Suppressor macrophage (primary cell): ENCODE data around the gene BTBD6.

Source experiments
- DNase-seq, 4 experiments: peaks; one replicate each; pipeline ENCODE4 v3.0.0-alpha.2; 2020 to 2022
- total RNA-seq, 17 experiments: gene quantifications; one replicate each; lab custom pipeline; 2026; ENCODE audit warnings: mixed read lengths in 6 of 17, inconsistent platforms in 3 of 17; lab: John Stamatoyannopoulos, UW

The BTBD6 gene
- 9.1 to 47.7 (median 24.7) reads per million in 17 experiments for total RNA-seq

DNA sequence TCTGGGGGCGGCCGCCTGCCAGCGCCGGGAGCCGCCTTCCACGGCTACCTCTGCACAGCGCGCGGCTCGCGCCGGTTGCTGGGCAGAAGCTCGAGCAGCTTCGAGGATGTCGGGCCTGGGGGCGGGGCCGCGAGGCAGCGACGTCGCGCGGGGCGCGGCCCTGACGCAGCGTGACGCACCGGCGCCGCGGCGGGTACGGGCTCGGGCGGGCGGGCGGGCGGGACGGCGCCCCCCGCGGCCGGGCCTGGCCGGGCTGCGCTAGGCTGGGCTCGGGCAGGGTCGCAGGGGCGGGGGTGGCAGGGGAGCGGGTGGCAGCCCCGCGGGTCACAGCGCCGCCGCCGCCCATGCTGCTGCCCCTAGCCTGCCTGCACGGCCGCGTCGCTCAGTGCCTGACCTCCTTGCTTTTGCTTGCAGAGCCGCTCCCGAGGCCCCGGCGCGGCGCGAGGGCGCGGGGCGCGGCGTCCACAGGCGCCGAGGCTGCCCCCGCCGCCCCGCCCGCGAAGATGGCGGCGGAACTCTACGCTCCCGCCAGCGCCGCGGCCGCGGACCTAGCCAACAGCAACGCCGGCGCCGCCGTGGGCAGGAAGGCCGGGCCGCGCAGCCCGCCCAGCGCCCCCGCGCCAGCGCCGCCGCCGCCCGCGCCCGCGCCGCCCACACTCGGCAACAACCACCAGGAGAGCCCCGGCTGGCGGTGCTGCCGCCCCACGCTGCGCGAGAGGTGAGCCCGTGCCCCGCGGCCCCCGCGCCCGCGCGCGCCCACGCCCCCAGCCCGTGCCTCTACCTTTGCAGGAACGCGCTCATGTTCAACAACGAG lies at the start of gene BTBD6:
BTBD6 (plus strand) TSS at position 166 of the 814 bp plus-strand sequence; CDS start at position 345, 179 bp downstream.
- peak; percentile 89 to 97 (median 93) for DNase-seq

DNA sequence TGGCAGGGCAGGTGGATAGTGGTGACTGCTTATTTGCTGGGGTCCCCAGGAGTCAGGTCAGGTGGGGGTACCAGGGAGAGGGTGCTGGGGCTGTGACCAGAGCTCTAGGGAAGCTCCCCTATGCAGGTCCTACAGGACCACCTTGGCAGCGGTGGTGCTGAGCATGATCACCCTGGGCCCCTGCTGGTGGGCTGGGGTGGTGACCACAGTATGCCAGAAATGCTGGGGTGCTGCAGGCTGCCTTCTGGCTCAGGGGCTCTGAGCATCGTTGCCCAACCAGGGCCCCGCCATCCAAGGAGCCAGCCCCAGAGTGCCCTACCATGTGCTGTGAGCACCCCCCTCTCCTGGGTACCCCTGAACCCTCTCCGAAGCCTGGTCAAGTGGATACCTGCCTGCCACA lies 49.7 kb upstream of the BTBD6 start:
- no peak for DNase-seq

DNA sequence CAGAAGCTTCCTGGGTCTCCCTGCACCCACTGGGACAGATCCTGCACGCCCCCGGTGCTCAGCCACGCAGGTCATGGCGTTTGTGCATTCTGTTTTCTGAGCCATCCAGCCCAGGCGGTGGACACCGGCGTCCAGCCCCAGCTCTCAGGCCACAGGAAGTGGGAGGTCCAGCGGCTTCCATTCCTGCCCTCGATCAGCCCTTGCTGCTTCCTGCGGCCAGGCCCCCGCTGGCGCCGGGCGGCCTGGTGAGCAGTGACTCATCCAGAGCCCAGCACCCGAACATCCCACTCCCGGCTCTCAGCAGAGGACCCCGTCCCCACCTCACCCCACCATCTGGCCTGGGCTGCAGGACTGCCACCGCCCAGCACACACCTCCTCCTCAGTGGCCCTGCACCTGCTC lies 49.2 kb upstream of the BTBD6 start:
- DNase-seq, result peak in 2 of 4 experiments; percentile 30 to 50

DNA sequence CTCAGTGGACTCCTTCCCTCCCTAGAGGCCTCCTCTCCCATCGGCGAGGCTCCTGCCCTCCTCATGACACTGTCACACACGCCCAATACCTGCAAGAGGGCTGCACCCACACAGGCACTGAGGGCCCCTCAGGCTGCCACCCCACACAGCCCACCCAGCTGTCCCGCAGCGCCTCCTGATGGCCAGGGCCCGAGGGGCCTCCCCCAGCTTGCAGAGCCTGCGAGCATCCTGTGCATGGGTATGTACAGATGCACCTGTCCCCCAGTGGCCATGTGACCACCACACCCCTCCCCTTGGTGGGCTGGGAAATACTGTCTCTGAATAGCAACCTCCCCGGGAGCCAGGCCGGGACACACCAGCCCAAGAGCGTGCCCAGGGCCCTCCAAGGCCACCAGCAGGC lies 48.3 kb upstream of the BTBD6 start:
- DNase-seq, result no peak

DNA sequence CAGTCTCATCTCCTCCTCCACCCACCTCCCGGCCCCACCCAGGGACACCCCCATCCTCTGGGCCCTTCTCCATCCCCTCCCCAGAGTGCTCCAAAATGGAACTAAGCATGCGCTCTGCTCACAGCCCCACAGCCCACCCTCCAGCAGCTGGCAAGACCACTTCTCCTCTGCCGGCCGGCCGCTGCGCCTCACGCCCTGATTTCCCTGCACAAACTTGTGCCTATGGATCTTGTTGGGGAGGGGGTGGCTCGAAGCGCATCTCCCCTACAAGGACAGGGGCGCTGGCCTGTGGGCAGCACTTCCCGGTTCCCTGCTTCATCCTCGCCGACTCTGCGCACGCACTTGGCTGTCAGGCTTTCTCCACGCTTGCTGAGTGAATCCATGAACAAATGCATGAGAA lies 47.7 kb upstream of the BTBD6 start:
- DNase-seq, result no peak

DNA sequence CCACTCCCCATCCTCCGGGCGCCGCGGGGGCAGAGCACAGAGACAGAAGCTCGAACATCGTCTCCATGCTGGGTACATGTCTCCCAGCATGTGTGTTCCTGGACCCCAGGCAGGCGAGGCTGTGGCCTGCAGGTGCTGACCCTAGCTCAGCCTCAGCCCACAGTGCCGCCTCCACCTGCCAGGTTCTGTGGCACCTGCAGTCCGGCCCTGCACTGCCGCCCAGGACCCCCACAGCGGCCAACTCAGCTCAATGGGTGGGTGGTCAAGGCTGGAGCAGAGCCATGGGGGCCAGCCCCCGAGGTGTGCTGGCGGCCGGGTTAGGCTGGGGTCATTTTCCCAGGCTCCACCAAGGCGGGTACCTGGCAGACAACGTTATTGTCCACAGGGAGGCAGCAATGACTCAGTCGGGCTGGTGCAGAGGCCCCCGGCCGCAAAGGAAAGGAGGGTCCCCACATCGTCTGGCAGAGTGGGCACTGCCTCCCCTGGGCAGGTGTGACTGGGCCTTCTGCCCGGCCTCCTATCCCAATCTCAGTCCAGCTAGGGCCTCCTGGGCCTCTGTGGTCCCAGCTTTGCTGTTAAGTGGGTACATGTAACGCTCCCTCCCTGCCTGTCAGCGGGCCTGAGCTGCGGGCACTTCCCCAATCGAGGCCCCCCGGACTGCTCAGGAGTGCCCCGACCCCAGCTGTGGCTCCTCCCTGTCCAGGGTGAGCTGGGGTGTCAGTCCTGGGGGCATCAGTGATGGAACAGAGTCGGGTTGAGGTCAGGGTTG lies 47.0 kb upstream of the BTBD6 start:
- no peak for DNase-seq

DNA sequence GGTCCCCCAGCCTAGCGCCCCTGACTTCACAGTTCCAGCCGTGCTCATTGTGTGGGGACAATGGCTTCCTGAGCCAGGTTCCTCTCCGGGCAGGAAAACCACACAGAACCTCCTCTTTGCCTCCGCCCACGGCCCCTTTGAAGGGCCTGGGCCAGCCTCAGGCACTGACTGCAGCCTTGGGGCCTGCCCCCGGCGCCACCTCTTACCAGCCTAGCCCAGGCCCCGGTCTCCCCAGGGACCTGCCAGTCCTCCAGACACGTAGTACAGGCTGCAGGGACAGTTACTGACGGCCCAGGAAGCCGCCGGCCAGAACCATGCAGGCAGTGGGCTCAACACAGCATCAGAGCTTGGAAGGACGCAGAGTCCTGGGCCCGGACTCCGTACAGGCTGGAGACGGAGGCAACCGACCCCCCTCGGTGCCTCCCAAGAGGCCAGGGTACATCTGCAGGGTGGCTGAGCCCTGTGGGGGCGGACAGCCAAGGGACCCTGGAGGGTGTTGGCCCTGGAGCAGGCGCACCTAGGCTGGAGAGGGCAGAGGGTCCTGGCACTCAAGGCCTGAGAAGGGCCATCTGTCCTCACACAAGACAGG lies 46.3 kb upstream of the BTBD6 start:
- DNase-seq, result peak; percentile 86 to 92 (median 90)

DNA sequence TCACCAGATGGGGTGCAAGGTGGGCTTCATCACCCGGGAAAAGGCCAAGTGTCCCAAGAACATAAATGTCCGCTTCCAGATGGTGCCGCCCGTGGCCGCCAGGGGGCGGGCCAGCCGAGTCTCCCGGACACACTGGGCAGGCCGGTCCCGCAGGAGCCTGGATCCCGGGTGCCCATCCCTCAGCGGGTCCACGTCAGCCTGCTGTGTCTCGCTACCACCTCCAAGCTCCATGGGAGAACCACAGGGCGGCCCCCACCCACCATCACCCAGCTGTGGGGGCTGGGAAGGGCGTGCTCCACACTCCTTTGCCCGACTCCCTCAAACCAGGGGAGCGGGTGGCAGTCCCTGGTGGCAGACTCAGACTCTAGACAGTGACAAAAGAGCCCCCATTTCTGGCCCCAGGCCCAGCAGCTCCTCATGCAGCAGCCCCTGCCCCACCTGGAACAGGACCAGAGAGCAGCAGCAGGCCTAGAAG lies 45.2 kb upstream of the BTBD6 start:
- peak; percentile 69 to 89 (median 82) for DNase-seq

DNA sequence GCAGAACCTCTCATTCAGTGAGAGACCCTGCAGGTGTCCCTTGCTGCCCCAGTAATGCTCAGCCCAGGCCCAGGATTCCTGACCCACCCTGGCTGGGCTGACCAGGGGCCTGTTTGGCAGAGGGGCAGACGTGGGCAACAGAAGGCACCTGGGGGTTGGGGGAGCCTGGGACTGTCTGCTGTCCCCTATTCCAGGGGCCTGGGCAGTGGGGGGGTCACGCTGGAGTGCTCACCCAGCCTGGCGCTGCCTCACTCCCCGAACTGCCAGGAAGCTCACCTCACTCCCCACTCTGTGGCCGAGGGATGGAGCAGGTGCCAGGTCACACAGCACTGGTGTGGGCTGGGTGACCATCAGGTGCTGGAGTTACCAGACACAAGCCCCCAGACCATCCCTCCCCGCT lies 44.6 kb upstream of the BTBD6 start:
- DNase-seq, result no peak

DNA sequence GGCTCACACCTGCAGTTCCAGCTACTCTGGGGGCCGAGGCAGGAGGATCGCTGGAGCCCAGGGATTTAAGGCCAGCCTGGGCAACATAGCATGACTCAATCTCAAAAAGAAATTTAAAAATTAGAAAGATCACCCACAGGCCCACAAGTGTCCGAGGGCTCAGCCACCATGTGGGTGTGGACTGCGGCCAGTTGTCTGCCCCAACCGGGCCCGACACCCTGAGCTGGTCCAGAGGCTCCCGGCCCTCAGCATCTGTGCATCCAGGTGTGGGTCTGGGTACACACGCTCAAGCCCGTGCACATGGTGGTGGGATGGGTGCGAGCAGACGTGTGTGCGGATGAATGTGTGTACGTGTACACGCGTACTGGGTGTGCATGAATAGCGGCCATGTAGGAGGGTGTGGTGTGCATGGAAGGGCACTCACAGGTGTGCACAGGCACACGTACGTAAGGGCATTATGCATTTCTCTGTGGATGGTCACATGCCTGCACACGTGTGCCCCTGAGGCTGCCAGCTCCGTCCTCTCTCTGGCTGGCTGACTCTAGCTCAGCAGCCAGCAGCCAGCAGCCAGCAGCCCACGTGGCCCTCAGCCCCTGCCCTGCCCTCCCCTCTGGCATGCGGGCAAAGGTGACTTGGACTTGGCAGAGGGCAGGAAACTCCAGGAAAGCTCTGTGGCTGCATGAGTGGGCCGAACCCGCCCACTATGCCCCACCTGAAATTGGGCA lies 44.0 kb upstream of the BTBD6 start:
- DNase-seq, result no peak

DNA sequence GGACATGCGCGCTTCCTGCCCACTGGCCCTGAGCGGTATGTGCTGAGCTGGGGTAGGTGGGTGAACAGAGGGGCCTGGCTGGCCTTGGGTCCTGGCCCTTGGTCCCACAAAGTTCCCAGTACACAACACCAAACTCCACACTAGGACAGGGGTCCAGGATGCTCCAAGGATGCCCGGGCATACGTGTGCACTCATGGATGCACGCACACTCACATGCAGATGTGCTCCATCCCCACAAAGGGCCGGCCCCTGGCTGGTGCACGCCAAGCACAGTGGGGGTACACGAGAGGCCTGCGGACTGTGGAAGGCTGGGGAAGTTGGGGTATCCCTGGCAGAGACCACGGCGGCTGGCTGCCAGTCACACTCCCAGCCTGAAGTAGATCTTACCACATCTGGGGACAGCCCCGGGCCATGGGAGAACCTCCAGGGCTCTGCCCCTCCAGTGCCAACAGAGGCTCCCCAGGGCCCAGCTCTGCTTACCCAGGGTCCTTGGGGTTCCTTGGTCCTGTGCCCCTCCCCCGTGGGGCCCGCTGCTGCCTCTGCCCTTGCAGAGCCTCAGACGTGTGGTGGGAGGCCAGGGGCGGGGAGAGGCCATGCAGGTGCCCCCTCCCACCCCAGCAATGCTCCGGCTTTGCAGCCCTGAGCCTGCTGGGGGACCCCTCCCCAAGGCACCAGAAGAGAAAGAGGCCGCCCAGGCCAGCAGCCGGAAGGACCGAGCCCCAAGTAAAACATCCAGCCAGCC lies 43.2 kb upstream of the BTBD6 start:
- DNase-seq, result no peak

DNA sequence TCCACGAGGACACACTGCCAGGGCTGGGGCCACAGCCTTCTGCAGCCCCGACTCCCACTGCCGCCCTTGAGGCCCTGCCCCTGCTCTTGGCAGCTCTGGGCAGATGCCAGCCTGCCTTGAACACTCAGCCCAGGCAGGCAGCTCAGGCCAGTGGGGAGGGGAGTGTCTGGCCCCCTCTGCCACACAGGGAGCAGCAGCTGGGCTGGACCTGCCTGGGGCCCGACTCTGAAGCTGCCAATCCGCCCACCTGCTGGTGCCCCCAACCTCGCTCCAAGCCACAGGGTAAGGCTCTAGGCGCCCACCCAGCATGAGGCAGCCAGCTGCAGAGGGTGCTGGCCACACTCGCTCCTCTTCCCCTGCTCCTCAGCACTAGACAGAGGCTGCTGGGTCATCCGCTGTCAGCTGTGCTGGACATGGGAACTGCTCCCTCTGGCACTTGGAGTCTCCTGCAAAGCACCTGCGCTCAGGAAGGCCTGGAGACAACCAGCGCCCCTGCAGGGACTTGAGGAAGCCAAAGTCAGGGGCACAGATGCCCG lies 42.6 kb upstream of the BTBD6 start:
- DNase-seq, result no peak

DNA sequence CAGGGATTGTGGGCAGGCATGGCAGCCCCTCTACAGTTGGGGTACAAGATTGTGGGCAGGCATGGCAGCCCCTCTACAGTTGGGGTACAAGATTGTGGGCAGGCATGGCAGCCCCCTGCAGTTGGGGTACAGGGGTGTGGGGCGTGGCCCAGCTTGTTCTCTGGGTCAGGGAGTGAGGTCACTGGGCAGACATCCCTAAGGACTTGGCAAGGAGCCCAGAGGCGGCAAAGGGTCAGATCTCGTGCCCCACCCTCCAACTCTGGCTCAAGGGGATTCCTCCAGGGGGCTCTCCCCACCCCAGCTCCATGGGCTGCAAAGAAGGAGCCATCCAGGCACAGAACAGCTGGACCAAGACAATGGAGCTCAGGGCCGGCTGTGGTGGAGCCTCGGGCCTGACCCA lies 41.5 kb upstream of the BTBD6 start:
- DNase-seq, result no peak

DNA sequence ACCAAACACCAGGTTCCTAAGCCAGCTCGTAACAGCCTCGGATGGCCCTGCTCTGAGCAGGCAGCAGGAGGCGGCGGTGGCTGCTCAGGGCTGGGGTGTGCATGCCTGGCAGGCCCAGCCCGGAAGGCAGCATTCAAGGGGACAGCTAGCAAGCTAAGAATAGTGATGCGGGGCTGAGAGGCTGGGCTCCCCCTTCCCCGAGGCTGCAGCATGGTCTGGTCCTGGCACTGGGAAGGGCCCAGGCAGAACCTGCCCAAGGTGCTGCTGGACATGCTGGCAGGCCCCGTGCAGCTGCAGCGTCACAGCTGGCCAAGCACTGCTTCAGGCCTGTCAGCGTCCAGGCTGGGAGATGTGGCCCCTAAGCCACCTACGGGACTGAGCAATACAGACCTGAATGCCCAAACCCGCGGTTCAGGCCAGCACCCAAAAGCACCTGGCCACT lies 40.9 kb upstream of the BTBD6 start:
- no peak for DNase-seq

DNA sequence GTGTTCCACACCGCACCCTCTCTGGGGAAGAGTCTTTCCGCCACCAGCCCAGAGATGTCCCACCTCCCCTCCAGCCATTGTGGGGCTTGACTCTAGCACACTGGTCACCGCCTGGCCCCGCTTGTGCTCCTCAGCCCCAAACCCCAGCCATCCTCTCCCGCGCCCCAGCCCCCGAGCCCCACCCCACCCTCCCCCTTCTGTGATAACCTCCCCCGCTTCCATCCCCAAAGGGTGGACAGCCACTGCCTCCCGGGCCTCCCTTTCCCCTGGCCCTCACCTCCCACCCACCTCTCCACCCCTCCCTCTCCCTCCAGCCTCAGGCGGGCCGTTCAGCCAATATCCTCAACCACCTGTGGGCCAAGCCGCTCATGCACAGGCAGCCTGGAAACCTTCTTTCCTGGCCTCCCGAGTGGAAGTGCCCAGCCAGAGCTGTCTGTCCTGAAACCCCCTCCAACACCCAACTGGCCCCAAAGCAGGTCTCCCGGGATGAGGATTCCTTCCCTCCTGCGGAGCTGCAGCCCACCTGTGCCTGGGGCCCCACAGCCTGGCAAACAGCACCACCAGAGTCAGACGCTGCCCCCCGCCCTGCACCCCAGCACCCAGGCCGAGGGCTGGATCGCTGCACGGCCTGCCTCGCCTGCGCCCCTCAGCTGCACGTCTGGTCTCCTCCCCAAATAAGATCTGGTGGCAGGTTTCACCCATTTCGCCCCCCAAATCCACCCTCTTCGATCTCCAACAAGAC lies 40.2 kb upstream of the BTBD6 start:
- no peak for DNase-seq

DNA sequence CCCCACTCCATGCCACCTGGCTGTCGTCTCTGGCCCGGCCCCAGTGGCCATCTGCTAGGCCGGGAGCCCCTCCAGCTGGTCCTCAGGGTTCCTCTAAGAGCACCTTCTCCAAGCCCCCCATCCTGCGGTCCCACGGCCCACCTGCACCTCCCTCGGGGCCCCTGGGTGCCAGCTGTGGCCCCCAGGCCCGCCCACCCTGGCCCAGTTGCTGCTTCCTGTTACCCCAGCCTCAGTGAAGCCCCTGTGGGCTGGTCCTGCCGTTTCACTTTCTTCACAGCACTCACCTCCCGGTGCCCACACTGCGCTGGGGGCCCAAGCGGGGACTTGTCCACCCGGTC lies 39.6 kb upstream of the BTBD6 start:
- no peak for DNase-seq

DNA sequence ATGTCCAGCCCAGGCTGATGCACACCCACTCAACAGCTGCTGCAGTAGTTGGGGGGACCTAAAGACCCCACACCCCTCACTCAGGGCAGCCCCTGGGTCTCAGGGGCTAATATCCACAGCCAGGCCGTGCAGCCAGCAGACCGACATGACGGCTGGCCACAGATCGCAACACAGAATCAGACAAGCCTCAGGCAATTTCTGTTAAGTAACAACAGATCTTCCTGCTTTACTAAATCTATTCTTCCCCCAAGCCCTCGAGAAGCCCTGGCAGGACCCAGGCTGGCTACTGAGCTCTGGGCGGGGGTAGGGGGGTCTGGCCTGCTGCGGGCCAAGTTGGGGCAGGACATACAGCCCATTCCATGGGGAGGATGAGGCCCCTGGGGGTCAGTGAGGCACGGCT lies 39.2 kb upstream of the BTBD6 start:
- no peak for DNase-seq

DNA sequence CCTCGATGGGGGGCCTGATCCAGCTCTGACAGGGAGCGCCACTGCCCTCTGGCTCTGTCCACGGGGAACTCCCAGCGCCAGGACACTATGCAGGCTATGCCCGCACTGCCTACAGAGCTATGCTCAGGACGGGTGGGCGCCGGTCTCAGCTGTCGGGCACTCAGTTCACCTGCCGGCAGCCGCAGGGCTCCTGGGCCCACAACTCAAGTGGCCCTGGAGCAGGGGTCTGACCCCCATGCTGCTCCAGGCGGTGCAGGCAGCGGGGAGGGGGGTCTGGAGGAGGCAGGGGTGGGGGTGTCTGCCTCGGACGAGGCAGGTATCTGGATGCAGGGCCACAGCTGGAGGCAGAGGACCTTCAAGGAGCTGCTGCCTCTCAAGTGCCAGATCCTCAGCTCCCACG lies 38.7 kb upstream of the BTBD6 start:
- no peak for DNase-seq

DNA sequence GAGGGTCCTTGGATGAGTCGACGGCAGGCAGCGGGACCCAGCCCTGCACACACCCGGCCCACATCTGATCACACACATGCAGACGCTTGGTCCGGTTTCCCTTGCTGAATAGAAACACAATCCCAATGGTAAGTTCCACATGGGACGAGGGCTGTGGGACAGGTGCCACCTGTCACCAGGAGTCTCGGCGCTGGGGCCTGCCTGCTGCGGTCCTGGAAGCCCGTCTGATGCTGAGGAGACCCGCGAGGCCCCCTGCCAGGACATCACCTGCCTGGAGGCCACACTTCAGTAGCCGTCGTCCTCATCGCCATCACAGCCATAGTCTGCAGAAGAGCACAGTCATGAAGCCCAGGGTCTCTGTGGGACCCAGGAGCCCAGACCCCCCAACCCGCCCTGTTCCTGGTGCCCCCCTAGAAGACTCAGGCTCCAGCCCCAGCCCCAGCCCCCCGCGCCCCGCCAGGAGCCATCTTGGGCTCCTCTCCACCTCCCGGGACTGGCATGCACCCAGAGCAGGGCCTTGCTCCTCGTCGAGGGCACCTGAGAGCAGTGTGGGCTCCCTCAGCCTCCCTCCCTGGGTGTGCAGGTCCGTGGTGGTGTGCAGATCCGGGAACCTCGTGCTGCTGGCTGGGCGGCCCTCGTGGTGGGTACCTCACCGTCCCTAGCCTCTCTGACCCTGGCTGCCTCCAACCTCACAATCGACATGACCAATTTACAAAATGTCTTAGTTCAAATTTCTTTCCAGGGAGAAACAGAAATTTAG lies 37.9 kb upstream of the BTBD6 start:
- no peak for DNase-seq

DNA sequence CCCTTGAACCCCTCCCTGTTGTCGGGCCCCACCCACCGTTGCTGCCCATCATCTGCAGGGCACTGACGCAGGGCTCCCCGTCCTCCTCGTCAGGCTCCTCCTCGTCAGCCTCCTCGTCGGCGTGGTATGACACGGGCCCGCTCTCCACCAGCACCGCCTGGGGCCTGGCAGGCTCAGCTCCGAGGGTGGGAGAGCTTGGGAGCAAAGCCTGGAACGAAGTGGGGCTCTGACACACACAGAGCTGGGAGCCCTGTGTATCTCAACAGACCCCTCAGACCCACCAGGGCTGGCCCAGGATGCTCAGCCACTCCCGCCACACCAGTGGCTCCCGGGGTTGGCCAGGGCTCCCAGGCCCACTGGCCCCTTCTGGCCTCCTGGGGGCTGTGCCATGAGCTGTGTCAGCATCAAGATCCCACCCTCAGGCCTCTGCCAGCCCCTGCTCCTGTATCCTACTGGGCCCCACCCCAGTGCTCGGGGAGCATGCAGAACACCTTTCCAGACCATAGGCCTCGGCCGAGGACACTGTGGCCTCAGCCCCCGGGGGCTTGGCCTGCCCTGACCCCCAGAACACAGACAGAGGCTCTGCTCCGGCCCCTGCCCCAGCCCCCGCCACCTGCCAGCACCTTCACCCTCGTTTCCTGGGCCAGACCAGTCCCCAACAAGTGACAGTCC lies 37.1 kb upstream of the BTBD6 start:
- no peak for DNase-seq
